HCT116 (cell line): ENCODE measurements around the gene PRELP.

Experiments
- CEBPB ChIP-seq: IDR thresholded peaks from 2 replicates; pipeline ENCODE4 v1.6.1; 2012; ENCODE audit warnings: low read depth
- CTCF ChIP-seq, 3 experiments: fragments of 200-600 bp in 1 of 3; sonication (generic) in 1 of 3; IDR thresholded peaks in 2 of 3; conservative IDR thresholded peaks in 1 of 3; 2 replicates each; pipeline ENCODE4 v1.5.1; 2012 to 2017; ENCODE audit warnings: low read depth in 2 of 3, low read length in 2 of 3, antibody characterized with exemption in 1 of 3, borderline replicate concordance in 1 of 3, control low read depth in 1 of 3, mild to moderate bottlenecking in 1 of 3, mixed read lengths in 1 of 3, mixed run types in 1 of 3, moderate library complexity in 1 of 3; ENCODE audit not compliant: insufficient read depth in 1 of 3
- EZH2 ChIP-seq: fragments of 200-600 bp; sonication (generic); IDR thresholded peaks from 2 replicates; pipeline ENCODE4 v1.6.1; 2017; ENCODE audit warnings: antibody characterized with exemption, mixed run types
- JUND ChIP-seq: IDR thresholded peaks from 2 replicates; pipeline ENCODE4 v1.6.1; 2012
- MAX ChIP-seq: IDR thresholded peaks from 2 replicates; pipeline ENCODE4 v1.6.1; 2012
- POLR2A ChIP-seq: IDR thresholded peaks from 2 replicates; pipeline ENCODE4 v1.7.0; 2011; ENCODE audit warnings: borderline replicate concordance; ENCODE audit not compliant: insufficient read depth, insufficient read length; ENCODE audit errors: extremely low read depth
- POLR2AphosphoS5 ChIP-seq: IDR thresholded peaks from 2 replicates; pipeline ENCODE4 v1.6.1; 2011; ENCODE audit warnings: mild to moderate bottlenecking, low read depth, low read length, moderate library complexity
- RAD21 ChIP-seq: IDR thresholded peaks from 2 replicates; pipeline ENCODE4 v1.6.1; 2012; ENCODE audit warnings: low read depth, mild to moderate bottlenecking
- SIN3A ChIP-seq: IDR thresholded peaks from 2 replicates; pipeline ENCODE4 v1.6.1; 2012; ENCODE audit warnings: low read depth
- SP1 ChIP-seq: IDR thresholded peaks from 2 replicates; pipeline ENCODE4 v1.6.1; 2012; ENCODE audit warnings: low read depth
- SRF ChIP-seq: IDR thresholded peaks from 2 replicates; pipeline ENCODE4 v1.6.1; 2012; ENCODE audit warnings: low read depth
- YY1 ChIP-seq: IDR thresholded peaks from 2 replicates; pipeline ENCODE4 v1.6.1; 2011; ENCODE audit warnings: low read length, low read depth, moderate library complexity, mild to moderate bottlenecking; ENCODE audit not compliant: insufficient replicate concordance; ENCODE audit errors: extremely low read depth
- ZBTB33 ChIP-seq: IDR thresholded peaks from 2 replicates; pipeline ENCODE4 v1.6.1; 2011; ENCODE audit warnings: mild to moderate bottlenecking, low read length, moderate library complexity; ENCODE audit not compliant: insufficient replicate concordance; ENCODE audit errors: extremely low read depth
- ZFX ChIP-seq: fragments of 450-650 bp; IDR thresholded peaks from 2 replicates; pipeline ENCODE4 v1.6.1; 2017

- TF ChIP-seq MAX, result no peak
- no peak for TF ChIP-seq POLR2A
- TF ChIP-seq CTCF (IDR thresholded peaks at IDR 0.05 in 2 of 3, conservative IDR thresholded peaks at IDR 0.05 in 1 of 3; ENCODE audit: borderline replicate concordance in 1 of 3, insufficient read depth in 1 of 3, low read depth in 2 of 3, low read length in 2 of 3), result no peak
- no peak for TF ChIP-seq POLR2AphosphoS5
- no peak for TF ChIP-seq CEBPB
- TF ChIP-seq EZH2, result no peak
- TF ChIP-seq RAD21, result no peak
- no peak for TF ChIP-seq SRF
- TF ChIP-seq YY1, result no peak
- TF ChIP-seq JUND, result no peak
- TF ChIP-seq ZFX, result no peak
- no peak for TF ChIP-seq SIN3A
- no peak for TF ChIP-seq ZBTB33
- no peak for TF ChIP-seq SP1
These were observed 46.6 kb downstream of the PRELP start for GRCh38 chr1:203522237-203522636.
